Gastroesophageal sphincter (tissue), 3 donors: ENCODE data around the gene MRPS26.

Source experiments
- EP300 ChIP-seq: sonication (generic); formaldehyde crosslinking; IDR thresholded peaks from one replicate; pipeline ENCODE4 v1.6.1; 2017; ENCODE audit warnings: antibody characterized with exemption, mild to moderate bottlenecking
- POLR2A ChIP-seq, 2 donors: fragments of 450-650 bp; IDR thresholded peaks; one replicate each; pipeline ENCODE4 v1.6.1; 2017; ENCODE audit warnings: antibody characterized with exemption in 2 of 2, mild to moderate bottlenecking in 2 of 2, moderate library complexity in 1 of 2
- TF ChIP-seq, protein P1 (sequence below), 4 experiments: fragments of 200-600 bp in 2 of 4; fragments of 450-650 bp in 2 of 4; sonication (generic) in 1 of 4; IDR thresholded peaks; one replicate each; pipeline ENCODE4 v1.5.1; 2017 to 2019; ENCODE audit warnings: antibody characterized with exemption in 4 of 4, mild to moderate bottlenecking in 2 of 4, moderate library complexity in 2 of 4

DNA sequence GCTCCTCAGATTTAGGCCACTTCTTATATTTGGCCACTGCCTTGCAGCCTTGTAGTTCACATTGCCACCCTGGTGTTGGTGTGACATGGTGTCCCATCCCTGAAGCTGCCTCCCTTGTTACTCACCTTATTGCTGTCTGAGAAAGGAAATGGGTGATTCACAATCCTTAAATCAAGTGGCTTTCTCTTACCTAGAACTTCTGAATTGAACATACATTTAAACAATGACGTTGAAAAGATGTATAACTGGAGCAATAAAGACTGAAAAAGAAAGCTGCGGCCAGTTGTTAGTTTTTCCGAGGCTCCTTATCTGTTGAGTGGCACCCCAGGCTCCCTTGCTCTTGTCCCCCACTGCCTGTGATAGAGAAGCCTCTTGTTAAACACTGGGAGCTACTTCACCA lies 31.2 kb upstream of the MRPS26 start:
- TF ChIP-seq, protein P1, sequence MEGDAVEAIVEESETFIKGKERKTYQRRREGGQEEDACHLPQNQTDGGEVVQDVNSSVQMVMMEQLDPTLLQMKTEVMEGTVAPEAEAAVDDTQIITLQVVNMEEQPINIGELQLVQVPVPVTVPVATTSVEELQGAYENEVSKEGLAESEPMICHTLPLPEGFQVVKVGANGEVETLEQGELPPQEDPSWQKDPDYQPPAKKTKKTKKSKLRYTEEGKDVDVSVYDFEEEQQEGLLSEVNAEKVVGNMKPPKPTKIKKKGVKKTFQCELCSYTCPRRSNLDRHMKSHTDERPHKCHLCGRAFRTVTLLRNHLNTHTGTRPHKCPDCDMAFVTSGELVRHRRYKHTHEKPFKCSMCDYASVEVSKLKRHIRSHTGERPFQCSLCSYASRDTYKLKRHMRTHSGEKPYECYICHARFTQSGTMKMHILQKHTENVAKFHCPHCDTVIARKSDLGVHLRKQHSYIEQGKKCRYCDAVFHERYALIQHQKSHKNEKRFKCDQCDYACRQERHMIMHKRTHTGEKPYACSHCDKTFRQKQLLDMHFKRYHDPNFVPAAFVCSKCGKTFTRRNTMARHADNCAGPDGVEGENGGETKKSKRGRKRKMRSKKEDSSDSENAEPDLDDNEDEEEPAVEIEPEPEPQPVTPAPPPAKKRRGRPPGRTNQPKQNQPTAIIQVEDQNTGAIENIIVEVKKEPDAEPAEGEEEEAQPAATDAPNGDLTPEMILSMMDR (IDR thresholded peaks at IDR 0.05): no peak
- TF ChIP-seq POLR2A (IDR thresholded peaks at IDR 0.05) (no peak), EP300 (no peak)
